Activated T-helper 1 cell treated with anti-CD3 and anti-CD28 coated beads, Interleukin-12 subunit alpha, Interleukin-12 subunit beta, Interleukin-2, Interleukin-4 antibody, amounts not matched to agents 30 ng/mL and 10 ng/mL and 1 ng/mL, durations not matched to agents 14 hours and 24 hours and 36 hours (primary cell): Measurements from ENCODE around the gene SDK2. TPM values are rescaled to one million over a fixed set of nuclear protein-coding genes. Genes with fewer than 3 reads are reported as not detected.

Experiments used
- DNase-seq: peaks from one replicate; pipeline ENCODE4 v3.0.0; 2021; ENCODE audit warnings: low spot score
- H3K27ac Mint-ChIP-seq: one replicate; pipeline ENCODE4 v1.8.0; 2021; ENCODE audit warnings: mild to moderate bottlenecking, mixed read lengths
- H3K27me3 Mint-ChIP-seq: one replicate; pipeline ENCODE4 v1.8.0; 2022; ENCODE audit warnings: mild to moderate bottlenecking, moderate library complexity, mixed read lengths; ENCODE audit not compliant: insufficient read depth
- H3K36me3 Mint-ChIP-seq: one replicate; pipeline ENCODE4 v1.8.0; 2021; ENCODE audit warnings: low read depth, mixed read lengths
- H3K4me1 Mint-ChIP-seq: one replicate; pipeline ENCODE4 v1.8.0; 2021; ENCODE audit warnings: low read depth, mixed read lengths
- H3K4me3 Mint-ChIP-seq: one replicate; pipeline ENCODE4 v1.8.0; 2021; ENCODE audit warnings: mild to moderate bottlenecking, moderate library complexity, mixed read lengths
- H3K9me3 Mint-ChIP-seq: one replicate; pipeline ENCODE4 v1.8.0; 2021; ENCODE audit warnings: mixed read lengths
- intact Hi-C: fragments of 100-400 bp; cut with micrococcal nuclease; formaldehyde crosslinking; loops from one replicate; pipeline ENCODE4 v1.15.1; 2024
- total RNA-seq: library from RNA; stranded (reverse); gene quantifications from 2 replicates; pipeline ENCODE4 v1.2.3, GENCODE V29; 2022

Gene SDK2
- total RNA-seq, 1 donor from 2014 or later = 0.44 TPM

- no peak overlapping the region for H3K27ac Mint-ChIP-seq
These were observed 95.5 kb downstream of the SDK2 start for GRCh38 chr17:73548620-73549311.

GRCh38 chr17:73547790-73548189 lies 96.5 kb downstream of the SDK2 start:
- DNase-seq = no peak
- intact Hi-C loops = no loop called here
- Mint-ChIP-seq H3K27ac (no peak overlapping the region), H3K9me3 (no peaks in the 10 kb centered on the region), H3K36me3 (no peaks in the 10 kb centered on the region), H3K27me3 (peaks cover 4% of the 10 kb centered on the region), H3K4me1 (peaks cover 8% of the 10 kb centered on the region), H3K4me3 (no peak overlapping the region)

More at GRCh38 chr17:73548620-73549311, 95.5 kb downstream of the SDK2 start:
- no peak for DNase-seq
- Mint-ChIP-seq H3K9me3 (no peaks in the 10 kb centered on the region), H3K4me3 (no peak overlapping the region), H3K4me1 (peaks cover 8% of the 10 kb centered on the region), H3K36me3 (no peaks in the 10 kb centered on the region), H3K27me3 (peaks cover 4% of the 10 kb centered on the region)
- intact Hi-C loops = no loop called here

GRCh38 chr17:73546770-73547536 lies 97.3 kb downstream of the SDK2 start:
- H3K27me3 Mint-ChIP-seq = peaks cover 4% of the 10 kb centered on the region
- no peak overlapping the region for H3K4me3 Mint-ChIP-seq
- no peaks in the 10 kb centered on the region for H3K36me3 Mint-ChIP-seq
- no peak overlapping the region for H3K27ac Mint-ChIP-seq
- H3K9me3 Mint-ChIP-seq = no peaks in the 10 kb centered on the region
- intact Hi-C loops = no loop called here
- no peak for DNase-seq
- H3K4me1 Mint-ChIP-seq = peaks cover 3% of the 10 kb centered on the region

GRCh38 chr17:73546114-73546513 lies 98.1 kb downstream of the SDK2 start:
- DNase-seq = no peak
- H3K4me3 Mint-ChIP-seq = no peak overlapping the region
- intact Hi-C loops = no loop called here
- no peak overlapping the region for H3K27ac Mint-ChIP-seq
- peaks cover 4% of the 10 kb centered on the region for H3K27me3 Mint-ChIP-seq
- no peaks in the 10 kb centered on the region for H3K36me3 Mint-ChIP-seq
- H3K9me3 Mint-ChIP-seq = no peaks in the 10 kb centered on the region
- H3K4me1 Mint-ChIP-seq = no peaks in the 10 kb centered on the region

GRCh38 chr17:73545109-73546032 lies 98.9 kb downstream of the SDK2 start:
- intact Hi-C loops = no loop called here
- DNase-seq = no peak
- Mint-ChIP-seq H3K4me1 (no peaks in the 10 kb centered on the region), H3K27ac (no peak overlapping the region), H3K27me3 (peaks cover 4% of the 10 kb centered on the region), H3K4me3 (no peak overlapping the region), H3K36me3 (no peaks in the 10 kb centered on the region), H3K9me3 (no peaks in the 10 kb centered on the region)

GRCh38 chr17:73544333-73544732 lies 99.9 kb downstream of the SDK2 start:
- H3K4me1 Mint-ChIP-seq = no peaks in the 10 kb centered on the region
- H3K9me3 Mint-ChIP-seq = no peaks in the 10 kb centered on the region
- DNase-seq = no peak
- no peak overlapping the region for H3K27ac Mint-ChIP-seq
- no peaks in the 10 kb centered on the region for H3K36me3 Mint-ChIP-seq
- no peak overlapping the region for H3K4me3 Mint-ChIP-seq
- intact Hi-C loops = no loop called here
- peaks cover 4% of the 10 kb centered on the region for H3K27me3 Mint-ChIP-seq

- H3K4me1 Mint-ChIP-seq = no peaks in the 10 kb centered on the region
- peaks cover 5% of the 10 kb centered on the region for H3K27me3 Mint-ChIP-seq
- H3K36me3 Mint-ChIP-seq = no peaks in the 10 kb centered on the region
- H3K27ac Mint-ChIP-seq = no peak overlapping the region
- no peak overlapping the region for H3K4me3 Mint-ChIP-seq
- H3K9me3 Mint-ChIP-seq = no peaks in the 10 kb centered on the region
- intact Hi-C loops = no loop called here
- DNase-seq = no peak
These were observed 101.9 kb downstream of the SDK2 start for GRCh38 chr17:73542323-73542722.

- peaks cover 5% of the 10 kb centered on the region for H3K27me3 Mint-ChIP-seq
- H3K9me3 Mint-ChIP-seq = no peaks in the 10 kb centered on the region
- no peak overlapping the region for H3K27ac Mint-ChIP-seq
- intact Hi-C loops = no loop called here
- H3K36me3 Mint-ChIP-seq = no peaks in the 10 kb centered on the region
- DNase-seq = no peak
- no peaks in the 10 kb centered on the region for H3K4me1 Mint-ChIP-seq
- H3K4me3 Mint-ChIP-seq = no peak overlapping the region
These were observed 102.7 kb downstream of the SDK2 start for GRCh38 chr17:73541561-73541981.

GRCh38 chr17:73541111-73541510 lies 103.1 kb downstream of the SDK2 start:
- no peaks in the 10 kb centered on the region for H3K9me3 Mint-ChIP-seq
- intact Hi-C loops = no loop called here
- DNase-seq = no peak
- no peak overlapping the region for H3K27ac Mint-ChIP-seq
- peaks cover 5% of the 10 kb centered on the region for H3K27me3 Mint-ChIP-seq
- no peak overlapping the region for H3K4me3 Mint-ChIP-seq
- no peaks in the 10 kb centered on the region for H3K4me1 Mint-ChIP-seq
- H3K36me3 Mint-ChIP-seq = no peaks in the 10 kb centered on the region

GRCh38 chr17:73539166-73539565 lies 105.1 kb downstream of the SDK2 start:
- H3K4me3 Mint-ChIP-seq = no peak overlapping the region
- H3K36me3 Mint-ChIP-seq = no peaks in the 10 kb centered on the region
- no peak overlapping the region for H3K27ac Mint-ChIP-seq
- no peaks in the 10 kb centered on the region for H3K4me1 Mint-ChIP-seq
- peaks cover 1% of the 10 kb centered on the region for H3K27me3 Mint-ChIP-seq
- no peaks in the 10 kb centered on the region for H3K9me3 Mint-ChIP-seq
- intact Hi-C loops = no loop called here
- DNase-seq = no peak

GRCh38 chr17:73538445-73538844 lies 105.8 kb downstream of the SDK2 start:
- Mint-ChIP-seq H3K27ac (no peak overlapping the region), H3K4me1 (no peaks in the 10 kb centered on the region), H3K36me3 (no peaks in the 10 kb centered on the region), H3K27me3 (peaks cover 1% of the 10 kb centered on the region), H3K9me3 (no peaks in the 10 kb centered on the region), H3K4me3 (no peak overlapping the region)
- no peak for DNase-seq
- intact Hi-C loops = no loop called here

GRCh38 chr17:73536700-73537605 lies 107.3 kb downstream of the SDK2 start:
- Mint-ChIP-seq H3K27ac (no peak overlapping the region), H3K27me3 (peaks cover 1% of the 10 kb centered on the region), H3K4me3 (no peak overlapping the region), H3K4me1 (no peaks in the 10 kb centered on the region), H3K9me3 (no peaks in the 10 kb centered on the region), H3K36me3 (no peaks in the 10 kb centered on the region)
- no peak for DNase-seq
- intact Hi-C loops = no loop called here
